H1 (cell line): Measurements from ENCODE around the gene GPC2. TPM values are rescaled to one million over a fixed set of nuclear protein-coding genes. Genes with fewer than 3 reads are reported as not detected.

Experiments
- CTCF ChIA-PET: fragments of 300-600 bp; sonication (Branson Sonifier 250); formaldehyde crosslinking; loops from one replicate; lab custom pipeline; 2021; ENCODE audit not compliant: partially characterized antibody; lab: Charles Lee
- POLR2A ChIA-PET: fragments of 300-600 bp; sonication (Branson Sonifier 250); formaldehyde crosslinking; loops from one replicate; lab custom pipeline; 2021; ENCODE audit warnings: inconsistent platforms; ENCODE audit not compliant: partially characterized antibody; lab: Charles Lee
- DNase-seq, 2 experiments: peaks; one replicate each; pipeline versions ENCODE4 v3.0.0 to v3.0.0-alpha.2; 2010 to 2022; ENCODE audit warnings: low spot score in 2 of 2, low read depth in 1 of 2, mixed read lengths in 1 of 2
- FAIRE-seq: peaks from 2 replicates; lab custom pipeline; 2011; peaks lifted over from hg19 to GRCh38; lab: Jason Lieb, UNC
- H2AFZ ChIP-seq: 2 replicates; pipeline ENCODE4 v1.8.1; 2012; ENCODE audit warnings: low read length, inconsistent platforms
- H2AK5ac ChIP-seq: 2 replicates; pipeline ENCODE4 v1.6.1; 2013; ENCODE audit warnings: low read depth, low read length
- H2BK120ac ChIP-seq: replicated peaks from 2 replicates; pipeline ENCODE3; 2013; ENCODE audit warnings: low read depth, low read length, inconsistent platforms
- H2BK12ac ChIP-seq: 2 replicates; pipeline ENCODE4 v1.6.1; 2013; ENCODE audit warnings: low read depth, low read length
- H2BK15ac ChIP-seq: 2 replicates; pipeline ENCODE4 v1.6.1; 2013; ENCODE audit warnings: low read length
- H2BK20ac ChIP-seq: 2 replicates; pipeline ENCODE4 v1.6.1; 2013; ENCODE audit warnings: low read length
- H2BK5ac ChIP-seq: 2 replicates; pipeline ENCODE4 v1.6.1; 2013; ENCODE audit warnings: low read depth, low read length
- H3K14ac ChIP-seq: 2 replicates; pipeline ENCODE4 v1.6.1; 2013; ENCODE audit warnings: inconsistent platforms; ENCODE audit not compliant: insufficient read length
- H3K18ac ChIP-seq: 2 replicates; pipeline ENCODE4 v1.6.1; 2013; ENCODE audit warnings: low read length; ENCODE audit errors: extremely low read depth
- H3K23ac ChIP-seq: 2 replicates; pipeline ENCODE4 v1.6.1; 2013; ENCODE audit warnings: inconsistent platforms; ENCODE audit not compliant: insufficient read length
- H3K23me2 ChIP-seq: 2 replicates; pipeline ENCODE4 v1.6.1; 2013; ENCODE audit warnings: low read depth, low read length
- H3K27ac ChIP-seq: 2 replicates; pipeline ENCODE4 v1.6.1; 2011; ENCODE audit warnings: low read depth, low read length, inconsistent platforms
- H3K27me3 ChIP-seq, 4 experiments: replicated peaks in 1 of 4; 1 replicate in 1 of 4; 2 replicates in 3 of 4; pipeline versions ENCODE4 v1.6.1 to v1.8.1; 2011 to 2013; ENCODE audit warnings: low read length in 3 of 4, mild to moderate bottlenecking in 3 of 4, inconsistent platforms in 2 of 4, mixed read lengths in 2 of 4, moderate library complexity in 1 of 4; ENCODE audit not compliant: control insufficient read depth in 3 of 4, insufficient read depth in 3 of 4; ENCODE audit errors: extremely low read depth in 1 of 4
- H3K36me3 ChIP-seq, 4 experiments: 2 replicates each; pipeline versions ENCODE4 v1.6.1 to v1.8.1; 2011 to 2013; ENCODE audit warnings: mild to moderate bottlenecking in 4 of 4, low read length in 3 of 4, moderate library complexity in 2 of 4, control low read depth in 1 of 4, inconsistent platforms in 1 of 4; ENCODE audit not compliant: insufficient read depth in 4 of 4, control insufficient read depth in 2 of 4
- H3K4ac ChIP-seq: replicated peaks from 2 replicates; pipeline ENCODE3; 2013; ENCODE audit warnings: low read length, low read depth, mixed read lengths, inconsistent platforms; ENCODE audit not compliant: insufficient read length
- H3K4me1 ChIP-seq, 4 experiments: replicated peaks in 1 of 4; 1 replicate in 1 of 4; 2 replicates in 3 of 4; pipeline versions ENCODE4 v1.6.1 to v1.8.1; 2011 to 2013; ENCODE audit warnings: low read length in 3 of 4, inconsistent platforms in 2 of 4, mixed read lengths in 1 of 4; ENCODE audit not compliant: insufficient read depth in 4 of 4, control insufficient read depth in 3 of 4
- H3K4me2 ChIP-seq, 2 experiments: 2 replicates each; pipeline versions ENCODE4 v1.6.1 to v1.8.1; 2011 to 2013; ENCODE audit warnings: low read depth in 2 of 2, low read length in 2 of 2, control low read depth in 1 of 2, inconsistent platforms in 1 of 2, mild to moderate bottlenecking in 1 of 2; ENCODE audit not compliant: insufficient read depth in 1 of 2
- H3K4me3 ChIP-seq, 4 experiments: fragments of 200-600, 300-600 bp in 1 of 4; sonication (generic), shearing (Covaris generic), sonication (Bioruptor Twin) in 1 of 4; 2 replicates each; pipeline versions ENCODE4 v1.5.1 to v1.8.1; 2011 to 2016; ENCODE audit warnings: low read length in 4 of 4, low read depth in 3 of 4, control low read depth in 2 of 4, inconsistent platforms in 2 of 4, mild to moderate bottlenecking in 2 of 4, mixed read lengths in 1 of 4, moderate library complexity in 1 of 4; ENCODE audit not compliant: insufficient read depth in 2 of 4; ENCODE audit errors: extremely low read depth in 1 of 4
- H3K56ac ChIP-seq: replicated peaks from 2 replicates; pipeline ENCODE3; 2013; ENCODE audit warnings: low read depth, mild to moderate bottlenecking, mixed read lengths, low read length, inconsistent platforms; ENCODE audit not compliant: insufficient read length
- H3K79me1 ChIP-seq: 2 replicates; pipeline ENCODE4 v1.6.1; 2013; ENCODE audit warnings: low read depth, low read length, control low read depth
- H3K79me2 ChIP-seq, 2 experiments: 2 replicates each; pipeline versions ENCODE4 v1.6.1 to v1.8.1; 2012 to 2013; ENCODE audit warnings: low read length in 2 of 2, mild to moderate bottlenecking in 2 of 2, inconsistent platforms in 1 of 2; ENCODE audit not compliant: insufficient read depth in 2 of 2, control insufficient read depth in 1 of 2
- H3K9ac ChIP-seq, 4 experiments: replicated peaks in 1 of 4; 1 replicate in 1 of 4; 2 replicates in 3 of 4; pipeline versions ENCODE4 v1.6.1 to v1.8.1; 2011 to 2013; ENCODE audit warnings: low read depth in 3 of 4, low read length in 3 of 4, control low read depth in 2 of 4, mild to moderate bottlenecking in 2 of 4, moderate library complexity in 2 of 4, inconsistent platforms in 1 of 4; ENCODE audit errors: extremely low read depth in 1 of 4
- H3K9me3 ChIP-seq, 2 experiments: 2 replicates each; pipeline versions ENCODE4 v1.6.1 to v1.8.1; 2012 to 2013; ENCODE audit warnings: mild to moderate bottlenecking in 2 of 2, moderate library complexity in 2 of 2, control low read depth in 1 of 2, inconsistent platforms in 1 of 2, low read depth in 1 of 2, low read length in 1 of 2, mixed read lengths in 1 of 2; ENCODE audit not compliant: insufficient read depth in 2 of 2
- H4K20me1 ChIP-seq, 2 experiments: replicated peaks in 1 of 2; 2 replicates each; pipeline versions ENCODE3 to v1.8.1; 2011 to 2013; ENCODE audit warnings: inconsistent platforms in 2 of 2, low read length in 2 of 2, mild to moderate bottlenecking in 1 of 2; ENCODE audit not compliant: insufficient read depth in 2 of 2, control insufficient read depth in 1 of 2
- H4K5ac ChIP-seq: 2 replicates; pipeline ENCODE4 v1.6.1; 2013; ENCODE audit warnings: low read length, low read depth, mixed read lengths, inconsistent platforms; ENCODE audit not compliant: insufficient read length
- H4K8ac ChIP-seq: 2 replicates; pipeline ENCODE4 v1.8.0; 2013; ENCODE audit warnings: mild to moderate bottlenecking, moderate library complexity, low read length, inconsistent platforms; ENCODE audit not compliant: insufficient read depth; ENCODE audit errors: extremely low read depth
- H4K91ac ChIP-seq: replicated peaks from 2 replicates; pipeline ENCODE3; 2013; ENCODE audit warnings: low read length, mixed read lengths, inconsistent platforms; ENCODE audit not compliant: insufficient read length
- CBX8 ChIP-seq: fragments of 300-800, 300-1000 bp; sonication (generic); IDR thresholded peaks from 2 replicates; pipeline ENCODE4 v1.7.1; 2016; ENCODE audit warnings: low read depth, low read length, borderline replicate concordance
- RAD21 ChIP-seq, 2 experiments: IDR thresholded peaks in 1 of 2; conservative IDR thresholded peaks in 1 of 2; 2 replicates each; pipeline ENCODE4 v1.6.1; 2011; ENCODE audit warnings: low read depth in 2 of 2, low read length in 2 of 2, improper control_type of control experiment in 1 of 2, inconsistent platforms in 1 of 2, mild to moderate bottlenecking in 1 of 2, moderate library complexity in 1 of 2
- RXRA ChIP-seq: IDR thresholded peaks from 2 replicates; pipeline ENCODE4 v1.6.1; 2011; ENCODE audit warnings: low read depth, mild to moderate bottlenecking, low read length, moderate library complexity; ENCODE audit not compliant: insufficient read depth
- TCF12 ChIP-seq: IDR thresholded peaks from 2 replicates; pipeline ENCODE4 v1.6.1; 2011; ENCODE audit warnings: low read depth, mild to moderate bottlenecking, low read length
- polyA plus RNA-seq, 7 experiments: library from polyadenylated mRNA; depleted of rRNA in 3 of 7; stranded (reverse) in 5 of 7; unstranded in 2 of 7; fragments of >200 nt in 5 of 7; fragments of 200-250 nt in 2 of 7; gene quantifications; 1 replicate in 5 of 7; 2 replicates in 1 of 7; 4 replicates in 1 of 7; pipeline versions ENCODE4 v1.2.1 to v1.2.3, GENCODE V29; 2011 to 2013; ENCODE audit warnings: missing spikeins in 2 of 7, mixed read lengths in 2 of 7
- total RNA-seq: library from RNA; stranded (reverse); fragmentation: NEBNext Ultra II Directional; extraction: Animal tissue kit (Norgen Biotek cat#: 25700); gene quantifications from 2 replicates; pipeline ENCODE4 v1.2.1, GENCODE V29; 2021
- TF ChIP-seq, protein P1 (sequence below), 3 experiments: IDR thresholded peaks; 1 replicate in 2 of 3; 2 replicates in 1 of 3; pipeline versions ENCODE4 v1.5.1 to v1.6.1; 2011; ENCODE audit warnings: low read length in 3 of 3, mild to moderate bottlenecking in 3 of 3, inconsistent platforms in 2 of 3, low read depth in 1 of 3, moderate library complexity in 1 of 3; ENCODE audit not compliant: insufficient read depth in 1 of 3; ENCODE audit errors: control extremely low read depth in 1 of 3

Gene GPC2
- total and polyA plus RNA-seq, 2 of the 8 experiments (the other 6 are each of a cell fraction or from before 2014, with no cell fraction given): 25.3 to 44.8 TPM

DNA sequence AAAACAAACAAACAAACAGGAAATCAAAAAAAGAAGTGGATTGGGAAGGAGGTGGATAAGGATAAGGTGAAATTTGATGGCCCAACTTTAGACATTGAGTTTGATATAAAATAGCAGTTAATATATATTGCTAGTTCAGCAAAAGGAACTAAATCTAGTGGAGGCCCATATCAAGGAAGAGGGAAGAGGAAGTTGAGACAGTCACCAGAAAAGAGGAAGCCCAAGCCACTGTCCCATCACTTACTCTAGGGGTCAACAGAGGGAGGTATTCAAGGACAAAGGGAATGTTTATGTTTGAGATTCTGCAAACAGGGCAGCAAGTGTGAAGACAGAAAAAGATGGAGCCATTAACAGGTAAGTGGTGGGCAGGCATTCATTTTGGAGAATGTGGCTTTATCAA is 24.8 kb downstream of the GPC2 start:
- Histone ChIP-seq H4K91ac (no peak overlapping the region), H3K23ac (no peak overlapping the region), H3K56ac (no peak overlapping the region), H3K4me2 (no peak overlapping the region), H3K36me3 (peaks cover 8 to 47% (median 26%) of the 10 kb centered on the region in 4 experiments), H3K18ac (no peak overlapping the region), H4K20me1 (peaks cover 14 to 28% of the 10 kb centered on the region in 2 experiments), H2BK15ac (no peak overlapping the region), H3K27me3 (no peaks in the 10 kb centered on the region), H3K79me2 (peaks cover 0 to 12% of the 10 kb centered on the region in 2 experiments; a peak in 2 of 4 replicates), H3K23me2 (peaks cover 4% of the 10 kb centered on the region), H2AK5ac (no peak overlapping the region), H4K5ac (no peak overlapping the region), H3K4me1 (peaks cover 0 to 11% (median 4%) of the 10 kb centered on the region in 4 experiments; a peak in 5 of 7 replicates), H2BK12ac (no peak overlapping the region), H2BK5ac (no peak overlapping the region), H3K27ac (no peak overlapping the region), H4K8ac (no peak overlapping the region), H2AFZ (no peak overlapping the region), H3K4ac (no peak overlapping the region), H3K79me1 (no peaks in the 10 kb centered on the region; the same call in 1 of the 2 replicates), H3K4me3 (no peak overlapping the region), H2BK20ac (no peak overlapping the region), H3K9me3 (no peaks in the 10 kb centered on the region), H3K14ac (no peak overlapping the region), H2BK120ac (no peak overlapping the region), H3K9ac (no peak overlapping the region)
- no peak for DNase-seq
- ChIA-PET CTCF (interaction anchor here (0.7 to 7.9 kb wide), 2 partner anchors 10 to 19 kb away, joined by 3 to 83 read pairs; no protein-coding TSS in a partner anchor), POLR2A (interaction anchor here (0.6 to 9.9 kb wide), 3 partner anchors 12 to 52 kb away, joined by 3 to 145 read pairs (median 4); partner anchors contain the start of gene GAL3ST4)
- TF ChIP-seq RXRA: no peak
- no peak for TF ChIP-seq CBX8
- no peak for TF ChIP-seq TCF12
- no peak for TF ChIP-seq RAD21 (IDR thresholded peaks at IDR 0.05 in 1 of 2, conservative IDR thresholded peaks at IDR 0.05 in 1 of 2; ENCODE audit: low read depth in 2 of 2, low read length in 2 of 2)
- TF ChIP-seq, protein P1, sequence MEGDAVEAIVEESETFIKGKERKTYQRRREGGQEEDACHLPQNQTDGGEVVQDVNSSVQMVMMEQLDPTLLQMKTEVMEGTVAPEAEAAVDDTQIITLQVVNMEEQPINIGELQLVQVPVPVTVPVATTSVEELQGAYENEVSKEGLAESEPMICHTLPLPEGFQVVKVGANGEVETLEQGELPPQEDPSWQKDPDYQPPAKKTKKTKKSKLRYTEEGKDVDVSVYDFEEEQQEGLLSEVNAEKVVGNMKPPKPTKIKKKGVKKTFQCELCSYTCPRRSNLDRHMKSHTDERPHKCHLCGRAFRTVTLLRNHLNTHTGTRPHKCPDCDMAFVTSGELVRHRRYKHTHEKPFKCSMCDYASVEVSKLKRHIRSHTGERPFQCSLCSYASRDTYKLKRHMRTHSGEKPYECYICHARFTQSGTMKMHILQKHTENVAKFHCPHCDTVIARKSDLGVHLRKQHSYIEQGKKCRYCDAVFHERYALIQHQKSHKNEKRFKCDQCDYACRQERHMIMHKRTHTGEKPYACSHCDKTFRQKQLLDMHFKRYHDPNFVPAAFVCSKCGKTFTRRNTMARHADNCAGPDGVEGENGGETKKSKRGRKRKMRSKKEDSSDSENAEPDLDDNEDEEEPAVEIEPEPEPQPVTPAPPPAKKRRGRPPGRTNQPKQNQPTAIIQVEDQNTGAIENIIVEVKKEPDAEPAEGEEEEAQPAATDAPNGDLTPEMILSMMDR (IDR thresholded peaks at IDR 0.05; ENCODE audit: control extremely low read depth in 1 of 3, insufficient read depth in 1 of 3, low read depth in 1 of 3, low read length in 3 of 3): no peak
- no peak for FAIRE-seq
